Lower leg skin (tissue), 4 donors: ENCODE results near the gene CD200. TPM values are rescaled to one million over a fixed set of nuclear protein-coding genes. Genes with fewer than 3 reads are reported as not detected.

Experiments
- DNase-seq, 2 donors: peaks; one replicate each; pipeline ENCODE4 v3.0.0-alpha.2; 2019; ENCODE audit warnings: low spot score in 2 of 2
- H3K4me3 ChIP-seq: fragments of 200-600 bp; sonication (generic); 2 replicates; pipeline ENCODE4 v1.5.1; 2017; ENCODE audit warnings: mild to moderate bottlenecking, low read depth; ENCODE audit not compliant: poor library complexity, severe bottlenecking
- CTCF ChIP-seq, 3 donors: fragments of 450-650 bp; IDR thresholded peaks; one replicate each; pipeline ENCODE4 v1.5.1; 2016; ENCODE audit warnings: antibody characterized with exemption in 3 of 3, mild to moderate bottlenecking in 3 of 3, moderate library complexity in 2 of 3
- POLR2A ChIP-seq, 2 donors: fragments of 450-650 bp; IDR thresholded peaks; one replicate each; pipeline ENCODE4 v1.6.1; 2016 to 2017; ENCODE audit warnings: antibody characterized with exemption in 2 of 2, mild to moderate bottlenecking in 1 of 2, moderate library complexity in 1 of 2
- WGBS, 2 donors: methylation state at CpG; one replicate each; pipeline ENCODE4 v1.1.5; 2018; 5-methylcytosine and 5-hydroxymethylcytosine counted together
- intact Hi-C: fragments of 100-400 bp; cut with DNase I; formaldehyde crosslinking; loops from one replicate; pipeline ENCODE4 v1.15.0; 2023; ENCODE audit warnings: low total_unique reads
- total RNA-seq, 4 donors: library from RNA; depleted of rRNA; stranded (reverse); fragments of >200 nt; gene quantifications; one replicate each; pipeline ENCODE4 v1.1.0, GENCODE V29; 2016

Gene CD200
- total RNA-seq, 4 donors from 2014 or later, result 2.7 to 8.2 (median 5.6) TPM

- WGBS, 2 donors, result 69 to 72% methylated on average over 4 of the region's 4 CpGs
- TF ChIP-seq CTCF (IDR thresholded peaks at IDR 0.05) (no peak), POLR2A (IDR thresholded peaks at IDR 0.05) (no peak)
- intact Hi-C loops, result no loop called here
- no peak overlapping the region for H3K4me3 ChIP-seq
- no peak for DNase-seq
Measured at GRCh38 chr3:112307557-112307956, 25.4 kb upstream of the CD200 start.

- 51 to 55% methylated on average over 7 of the region's 7 CpGs for WGBS, 2 donors
- intact Hi-C loops, result no loop called here
- no peak for TF ChIP-seq POLR2A (IDR thresholded peaks at IDR 0.05)
- TF ChIP-seq CTCF (IDR thresholded peaks at IDR 0.05), result no peak
- no peak overlapping the region for H3K4me3 ChIP-seq
- DNase-seq, result no peak
Measured at GRCh38 chr3:112308151-112308911, 24.6 kb upstream of the CD200 start.

GRCh38 chr3:112314649-112315048 is 18.3 kb upstream of the CD200 start:
- 75 to 76% methylated on average over 2 of the region's 2 CpGs for WGBS, 2 donors
- no peak overlapping the region for H3K4me3 ChIP-seq
- TF ChIP-seq CTCF (IDR thresholded peaks at IDR 0.05) (no peak), POLR2A (IDR thresholded peaks at IDR 0.05) (no peak)
- DNase-seq, result no peak
- intact Hi-C loops, result no loop called here

GRCh38 chr3:112315791-112316190 is 17.2 kb upstream of the CD200 start:
- TF ChIP-seq CTCF (IDR thresholded peaks at IDR 0.05), result no peak
- no peak for TF ChIP-seq POLR2A (IDR thresholded peaks at IDR 0.05)
- 57 to 60% methylated on average over 1 of the region's 1 CpG for WGBS, 2 donors
- no peak overlapping the region for H3K4me3 ChIP-seq
- DNase-seq, result no peak
- intact Hi-C loops, result no loop called here

GRCh38 chr3:112319516-112320276 is 13.3 kb upstream of the CD200 start:
- intact Hi-C loops, result no loop called here
- no peak for TF ChIP-seq CTCF (IDR thresholded peaks at IDR 0.05)
- no peak for TF ChIP-seq POLR2A (IDR thresholded peaks at IDR 0.05)
- no peak overlapping the region for H3K4me3 ChIP-seq
- no peak for DNase-seq
- 45 to 48% methylated on average over 4 of the region's 4 CpGs for WGBS, 2 donors
